ENCODE measurements around the gene HIRIP3.
"Not testable (repeated sequence)": the region's sequence is repeated elsewhere in the genome, so short reads cannot be mapped to it uniquely, and the experiment has no call there.

Gene HIRIP3

GRCh38 chr16:30015450-30015849 is 20.0 kb upstream of the HIRIP3 start:
- not testable (repeated sequence) for DNase-seq

- DNase-seq: not testable (repeated sequence)
Measured at GRCh38 chr16:30012598-30012997, 17.2 kb upstream of the HIRIP3 start.

- DNase-seq: no peak
Measured at GRCh38 chr16:30011714-30012504, 16.5 kb upstream of the HIRIP3 start.

- no peak for DNase-seq
Measured at GRCh38 chr16:30010844-30011713, 15.7 kb upstream of the HIRIP3 start, which contains the start of gene DOC2A. Gene DOC2A, minus strand, starts transcription at chr16:30011027. Its CDS starts 805 bp downstream, at chr16:30010222.

GRCh38 chr16:30009990-30010843 is 14.8 kb upstream of the HIRIP3 start:
- DNase-seq: no peak

- no peak for DNase-seq
Measured at GRCh38 chr16:30009085-30009862, 13.9 kb upstream of the HIRIP3 start.

- DNase-seq: no peak
Measured at GRCh38 chr16:30007378-30007895, 12.0 kb upstream of the HIRIP3 start.

GRCh38 chr16:30006659-30007377 is 11.4 kb upstream of the HIRIP3 start:
- DNase-seq: no peak

- no peak for DNase-seq
Measured at GRCh38 chr16:30006095-30006473, 10.7 kb upstream of the HIRIP3 start.

GRCh38 chr16:30005341-30006094 is 10.1 kb upstream of the HIRIP3 start:
- DNase-seq: no peak

GRCh38 chr16:30004811-30005242 is 9.4 kb upstream of the HIRIP3 start:
- DNase-seq: no peak

- no peak for DNase-seq
Measured at GRCh38 chr16:30004424-30004776, 9.0 kb upstream of the HIRIP3 start.

GRCh38 chr16:30003670-30004423 is 8.4 kb upstream of the HIRIP3 start:
- no peak for DNase-seq

GRCh38 chr16:30002614-30003346 is 7.4 kb upstream of the HIRIP3 start:
- DNase-seq: no peak

- no peak for DNase-seq
Measured at GRCh38 chr16:30000735-30001631, 5.6 kb upstream of the HIRIP3 start.

GRCh38 chr16:29999605-30000004 is 4.2 kb upstream of the HIRIP3 start:
- DNase-seq: no peak

GRCh38 chr16:29996766-29997250 is 1.4 kb upstream of the HIRIP3 start:
- no peak for DNase-seq
